Measurements from ENCODE around the gene DIP2C.
"Not testable (repeated sequence)": the region's sequence is repeated elsewhere in the genome, so short reads cannot be mapped to it uniquely, and the experiment has no call there.

DIP2C gene

DNA sequence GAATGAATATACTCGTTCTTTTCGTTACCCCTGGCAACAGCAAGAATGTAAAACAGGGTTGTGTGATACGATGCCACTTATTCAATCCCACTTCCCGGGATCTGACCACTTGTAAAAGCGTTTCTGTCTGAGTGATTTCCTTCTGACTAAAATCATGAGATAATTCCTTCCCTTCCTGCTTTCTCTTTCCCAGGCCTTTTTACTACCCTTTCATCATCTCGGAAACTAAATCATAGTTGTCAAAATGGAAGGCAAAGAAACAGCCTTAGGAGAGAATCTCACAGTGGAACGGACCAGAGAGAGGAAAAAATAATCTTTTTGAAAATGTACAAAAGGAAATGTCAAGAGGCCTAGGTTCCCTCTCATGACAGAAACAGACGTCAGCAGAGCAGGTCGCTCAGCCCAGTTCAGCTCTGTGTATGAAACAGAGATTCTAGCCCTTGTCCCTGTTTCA, 29.8 kb downstream of the DIP2C start:
- no peak for DNase-seq

DNA sequence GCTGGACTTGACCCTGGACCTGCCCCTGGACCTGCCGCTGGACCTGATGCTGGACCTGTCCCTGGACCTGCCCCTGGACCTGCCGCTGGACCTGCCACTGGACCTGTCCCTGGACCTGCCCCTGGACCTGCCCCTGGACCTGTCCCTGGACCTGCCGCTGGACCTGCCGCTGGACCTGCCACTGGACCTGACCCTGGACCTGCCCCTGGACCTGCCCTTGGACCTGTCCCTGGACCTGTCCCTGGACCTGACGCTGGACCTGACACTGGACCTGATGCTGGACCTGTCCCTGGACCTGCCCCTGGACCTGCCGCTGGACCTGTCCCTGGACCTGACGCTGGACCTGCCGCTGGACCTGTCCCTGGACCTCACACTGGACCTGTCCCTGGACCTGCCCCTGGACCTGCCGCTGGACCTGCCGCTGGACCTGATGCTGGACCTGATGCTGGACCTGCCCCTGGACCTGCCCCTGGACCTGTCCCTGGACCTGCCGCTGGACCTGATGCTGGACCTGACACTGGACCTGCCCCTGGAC, 31.6 kb downstream of the DIP2C start:
- not testable (repeated sequence) for DNase-seq

DNA sequence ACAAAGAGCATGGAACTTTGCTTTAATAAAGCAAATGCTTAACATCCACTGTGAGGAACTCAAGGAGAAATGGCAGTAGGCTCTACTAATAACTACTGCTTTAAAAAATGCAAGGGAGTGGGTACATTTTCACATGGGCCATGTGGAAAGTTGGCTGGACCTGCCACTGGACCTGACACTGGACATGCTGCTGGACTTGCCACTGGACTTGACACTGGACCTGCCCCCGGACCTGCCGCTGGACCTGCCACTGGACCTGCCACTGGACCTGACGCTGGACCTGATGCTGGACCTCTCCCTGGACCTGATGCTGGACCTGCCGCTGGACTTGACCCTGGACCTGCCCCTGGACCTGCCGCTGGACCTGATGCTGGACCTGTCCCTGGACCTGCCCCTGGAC, 32.6 kb downstream of the DIP2C start:
- no peak for DNase-seq

DNA sequence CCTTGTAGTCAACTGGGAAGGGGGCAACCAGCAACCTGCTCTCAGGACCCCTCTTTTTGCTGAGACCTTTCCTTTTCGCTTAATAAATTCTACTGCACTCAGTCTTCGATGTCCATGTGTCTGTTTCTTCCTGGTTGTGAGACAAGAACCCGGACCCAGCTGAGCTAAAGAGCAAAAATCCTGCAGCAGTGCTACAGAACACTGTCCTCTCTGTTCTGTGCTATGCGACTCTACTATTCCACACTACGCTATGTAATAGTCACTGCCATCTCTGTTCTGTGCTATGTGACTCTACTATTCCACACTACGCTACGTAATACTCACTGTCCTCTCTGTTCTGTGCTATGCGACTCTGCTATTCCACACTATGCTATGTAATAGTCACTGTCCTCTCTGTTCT, 34.3 kb downstream of the DIP2C start:
- no peak for DNase-seq

DNA sequence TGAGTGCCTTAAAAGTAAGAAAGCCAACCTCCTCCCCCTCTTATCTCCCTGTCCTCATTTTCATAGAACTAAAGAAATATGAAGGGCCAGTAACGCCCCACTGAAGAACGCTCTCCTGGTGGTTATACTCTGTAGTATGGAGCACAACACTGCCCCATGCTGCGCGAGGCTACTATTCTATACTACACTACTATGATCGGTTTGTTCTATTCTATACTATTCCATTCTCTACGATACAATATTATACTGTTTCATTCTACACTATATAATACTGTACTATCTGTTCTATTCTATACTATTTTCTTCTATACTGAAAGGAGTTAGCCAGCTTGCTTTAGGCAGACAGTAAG, 34.8 kb downstream of the DIP2C start:
- no peak for DNase-seq

DNA sequence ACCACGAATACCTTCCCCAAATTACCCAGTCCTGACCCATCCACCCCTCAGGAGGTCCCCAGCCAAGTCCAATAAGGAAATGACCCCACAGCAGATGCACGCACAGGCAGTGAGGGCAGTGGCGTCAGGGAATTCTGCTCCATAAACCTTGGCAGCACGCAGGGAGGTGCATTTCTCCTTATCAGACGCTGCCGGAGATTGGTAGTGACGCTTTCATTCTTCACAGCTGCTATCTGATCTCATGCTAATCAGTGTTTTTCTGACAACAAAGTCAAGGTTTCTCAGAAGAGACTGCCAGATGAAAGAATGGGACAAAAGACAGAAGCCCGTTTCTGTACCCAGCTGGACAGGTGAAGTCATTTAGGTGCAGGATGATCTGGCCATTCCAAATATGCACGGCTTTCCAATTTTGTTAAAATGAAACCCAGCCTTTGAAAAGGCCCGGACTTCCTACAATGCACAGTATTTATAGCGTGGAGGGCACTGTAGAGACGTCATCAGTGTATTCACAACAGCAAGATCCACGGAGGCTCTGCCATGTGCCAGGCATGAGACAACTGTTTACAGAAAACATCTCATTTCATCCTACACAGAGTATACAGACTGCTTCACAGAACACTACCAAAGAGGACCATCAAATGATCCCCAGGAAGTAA, 35.3 kb downstream of the DIP2C start:
- no peak for DNase-seq

DNA sequence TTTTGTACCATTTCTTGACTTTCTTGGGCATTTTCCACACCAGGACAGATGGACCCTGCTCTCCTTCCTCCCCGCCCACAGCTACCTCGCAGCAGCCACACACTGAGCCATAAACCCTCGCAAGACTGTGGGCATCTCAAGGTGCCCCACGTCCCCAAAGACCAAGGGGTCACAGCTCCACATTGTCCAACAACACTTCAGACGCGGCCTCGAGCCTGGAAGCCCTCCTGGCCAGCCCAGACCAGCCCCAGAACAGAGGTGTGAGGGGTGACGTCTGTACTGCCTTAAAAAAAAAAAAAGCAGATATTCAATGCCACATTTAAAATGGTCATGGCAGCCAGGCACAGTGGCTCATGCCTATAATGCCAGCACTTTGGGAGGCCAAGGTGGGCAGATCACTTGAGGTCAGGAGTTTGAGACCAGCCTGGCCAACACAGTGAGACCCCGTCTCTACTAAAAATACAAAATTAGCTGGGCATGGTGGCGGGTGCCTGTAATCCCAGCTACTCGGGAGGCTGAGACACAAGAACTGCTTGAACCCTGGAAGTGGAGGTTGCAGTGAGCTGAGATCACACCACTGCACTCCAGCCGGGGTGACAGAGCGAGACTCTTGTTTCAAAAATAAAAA, 36.5 kb downstream of the DIP2C start:
- not testable (repeated sequence) for DNase-seq

DNA sequence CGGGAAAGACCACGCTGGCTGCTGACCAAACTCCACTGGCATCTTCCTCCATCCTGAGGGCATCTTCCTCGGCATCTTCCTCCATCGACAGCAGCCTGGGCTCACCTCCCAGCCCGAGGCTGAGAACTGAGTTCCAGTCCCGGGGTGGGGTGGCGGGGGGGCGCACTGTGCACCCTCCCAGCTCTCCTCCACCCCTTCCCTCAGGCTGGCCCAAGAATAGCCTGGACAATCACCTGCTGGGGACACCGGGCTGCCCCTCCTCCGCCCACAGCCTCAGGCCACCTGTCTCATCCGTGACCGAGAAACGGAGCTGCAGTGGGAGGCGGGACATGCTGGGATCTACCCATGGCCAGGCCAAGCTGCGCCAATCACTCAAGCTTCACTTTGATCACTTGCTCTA, 37.2 kb downstream of the DIP2C start:
- no peak for DNase-seq

DNA sequence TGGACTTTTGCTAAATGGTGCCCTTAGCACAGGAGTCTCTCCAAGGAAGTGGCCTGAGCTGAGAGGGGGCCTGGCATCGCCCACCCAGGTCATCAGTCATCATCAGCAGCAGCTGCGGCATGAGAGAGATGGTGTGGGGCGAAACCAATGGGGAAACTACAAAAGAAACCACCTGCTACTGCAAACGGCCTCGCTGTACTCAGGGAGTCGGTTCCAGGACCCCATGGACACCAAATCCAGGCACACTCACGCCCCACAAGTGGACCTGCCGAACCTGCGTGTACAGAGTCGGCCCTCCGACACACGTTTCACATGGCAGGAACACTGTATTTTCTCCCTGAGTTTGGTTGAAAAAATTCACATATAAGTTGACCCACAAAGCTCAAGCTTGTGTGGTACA, 37.8 kb downstream of the DIP2C start:
- no peak for DNase-seq

DNA sequence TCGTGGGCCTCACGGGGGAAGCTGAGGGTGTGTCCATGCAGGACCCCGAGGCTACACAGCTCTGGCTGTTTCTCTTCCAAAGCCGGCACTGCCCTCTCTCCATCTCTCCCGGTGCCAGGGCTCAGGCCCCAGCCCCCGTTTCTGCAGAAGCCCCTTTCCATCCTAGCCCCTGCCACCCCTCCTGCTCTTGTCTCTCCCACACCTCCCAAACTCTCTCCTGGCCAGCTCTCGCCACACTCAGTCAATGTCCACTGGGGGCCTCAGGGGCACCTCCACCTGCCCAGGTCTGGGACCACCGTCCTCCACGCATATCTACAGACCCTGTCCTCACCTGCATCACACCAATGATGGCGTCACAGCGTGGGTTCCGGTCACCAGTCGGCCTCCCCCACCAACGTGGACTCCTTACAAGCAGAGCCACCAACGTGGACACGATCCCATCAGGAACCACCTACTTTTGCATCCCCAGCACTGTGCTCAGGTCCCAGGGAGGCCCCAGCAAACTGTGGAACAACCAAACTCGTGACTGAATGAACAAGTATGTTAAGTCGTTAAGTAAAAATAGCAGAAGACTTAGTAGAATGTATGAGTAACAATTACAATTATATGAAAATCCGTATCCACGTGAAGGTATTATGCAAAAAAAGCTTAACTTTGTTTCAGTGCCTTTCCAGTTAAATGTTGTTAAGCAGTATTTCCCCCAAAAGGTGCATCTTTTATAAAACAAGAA, 38.4 kb downstream of the DIP2C start:
- DNase-seq: no peak

DNA sequence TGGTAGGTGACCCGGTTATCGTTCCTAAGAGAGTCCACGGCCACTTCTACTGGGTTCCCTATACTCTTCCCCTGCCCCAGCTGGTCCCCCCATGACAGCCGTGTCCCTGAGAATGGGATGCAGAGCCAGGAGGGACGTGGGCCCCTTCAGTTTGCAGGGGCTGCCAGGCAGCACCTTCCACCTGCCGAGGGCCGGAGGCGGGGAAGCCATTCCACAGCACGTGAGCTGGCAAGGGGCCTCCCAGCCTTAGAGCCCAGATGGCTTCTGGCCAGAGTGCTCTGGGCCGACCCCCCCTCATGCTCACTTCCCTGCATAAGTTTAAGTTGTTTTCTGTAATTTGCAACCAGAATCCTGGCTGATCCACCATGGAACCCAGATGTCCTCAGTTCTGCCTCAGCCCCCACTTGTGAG, 39.0 kb downstream of the DIP2C start:
- no peak for DNase-seq

DNA sequence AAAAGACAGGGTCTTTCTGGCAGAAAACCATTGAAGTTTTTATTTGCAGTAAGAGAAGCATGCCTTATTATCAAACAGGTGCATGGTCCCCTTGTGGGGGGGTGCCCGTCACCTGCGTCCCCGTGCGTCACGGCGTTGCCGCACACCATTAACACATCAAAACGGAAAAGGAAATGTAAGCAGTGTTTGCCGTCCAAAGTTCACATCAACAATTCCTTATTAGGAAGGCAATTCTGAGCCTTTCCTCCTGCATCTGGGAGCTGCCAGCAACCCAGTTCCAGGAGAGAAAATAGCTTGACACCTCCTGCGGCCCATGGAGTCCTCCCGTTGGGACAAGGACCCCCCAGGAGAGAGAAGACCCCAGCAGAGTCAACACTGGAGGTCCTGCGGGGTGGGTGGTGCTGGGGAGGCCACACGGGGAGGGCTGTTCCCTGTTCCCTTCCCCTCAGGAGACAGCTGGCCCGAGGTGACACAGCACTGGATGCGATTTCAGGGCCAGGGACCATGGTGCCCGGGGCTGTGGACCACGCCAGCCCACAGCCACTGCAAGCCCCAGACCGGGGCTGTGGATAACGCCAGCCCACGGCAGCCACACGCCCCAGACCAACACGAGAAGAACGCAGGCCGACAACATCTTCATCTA, 39.5 kb downstream of the DIP2C start:
- DNase-seq: no peak

DNA sequence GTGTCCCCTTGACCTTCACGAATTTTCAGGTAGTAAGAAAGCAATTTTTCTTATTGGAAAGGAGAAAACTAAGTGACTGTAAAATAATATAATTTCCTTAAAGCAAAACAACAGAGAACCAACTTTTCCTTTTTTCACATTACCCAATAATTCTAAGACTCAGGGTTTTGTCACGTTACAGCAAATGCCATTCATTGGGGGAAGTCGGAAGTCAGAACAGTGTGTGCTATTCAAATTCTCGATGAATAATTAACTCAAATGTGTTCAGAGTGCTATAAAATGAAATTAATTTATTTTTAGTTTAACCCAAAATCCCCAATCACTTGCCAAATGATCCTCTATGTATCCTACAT, 40.0 kb downstream of the DIP2C start:
- no peak for DNase-seq

DNA sequence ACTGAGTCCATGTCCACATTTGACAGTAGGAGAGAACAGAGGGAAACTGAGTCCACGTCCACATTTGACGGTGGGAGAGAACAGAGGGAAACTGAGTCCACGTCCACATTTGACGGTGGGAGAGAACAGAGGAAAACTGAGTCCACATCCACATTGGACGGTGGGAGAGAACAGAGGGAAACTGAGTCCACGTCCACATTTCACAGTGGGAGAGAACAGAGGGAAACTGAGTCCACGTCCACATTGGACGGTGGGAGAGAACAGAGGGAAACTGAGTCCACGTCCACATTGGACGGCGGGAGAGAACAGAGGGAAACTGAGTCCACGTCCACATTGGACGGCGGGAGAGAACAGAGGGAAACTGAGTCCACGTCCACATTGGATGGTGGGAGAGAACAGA, 42.4 kb downstream of the DIP2C start:
- DNase-seq: not testable (repeated sequence)

DNA sequence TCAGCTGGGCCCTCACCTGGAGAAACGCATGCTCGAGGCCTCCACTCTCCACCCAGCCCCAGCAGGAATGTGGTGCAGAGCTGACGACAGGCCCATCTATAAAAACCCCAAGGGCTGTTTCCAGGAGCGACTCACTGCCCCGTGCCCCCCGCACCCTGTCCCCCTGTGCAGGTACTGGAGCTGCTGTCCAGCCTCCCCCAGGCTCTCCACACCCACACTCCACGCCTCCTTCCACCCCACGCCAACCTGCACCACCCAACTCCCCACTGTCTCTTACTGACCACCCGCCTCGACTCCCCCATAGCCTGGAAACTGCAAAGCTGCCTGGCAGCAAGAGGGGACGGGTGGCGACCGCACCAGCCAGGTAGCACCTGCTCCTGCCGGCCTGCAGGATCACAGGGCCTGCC, 43.3 kb downstream of the DIP2C start:
- DNase-seq: no peak

DNA sequence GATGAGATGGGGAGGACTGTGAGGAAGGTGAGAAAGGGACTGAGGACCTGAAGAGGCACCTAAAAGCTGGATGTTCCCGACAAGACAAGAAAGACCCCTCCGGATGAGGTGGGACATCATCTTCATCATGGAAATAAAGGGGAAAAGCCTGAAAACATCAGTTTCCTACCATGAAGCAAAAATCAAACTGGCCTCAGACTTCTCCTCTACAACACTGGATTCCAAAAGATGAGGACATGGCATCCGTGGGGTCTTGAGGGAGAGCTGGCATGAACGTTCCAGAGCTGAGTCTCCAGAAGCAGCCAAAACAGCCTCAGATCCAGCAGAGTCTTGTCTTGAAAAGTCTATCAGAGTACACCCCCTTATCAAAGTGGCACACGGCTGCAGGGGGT, 44.5 kb downstream of the DIP2C start:
- no peak for DNase-seq

DNA sequence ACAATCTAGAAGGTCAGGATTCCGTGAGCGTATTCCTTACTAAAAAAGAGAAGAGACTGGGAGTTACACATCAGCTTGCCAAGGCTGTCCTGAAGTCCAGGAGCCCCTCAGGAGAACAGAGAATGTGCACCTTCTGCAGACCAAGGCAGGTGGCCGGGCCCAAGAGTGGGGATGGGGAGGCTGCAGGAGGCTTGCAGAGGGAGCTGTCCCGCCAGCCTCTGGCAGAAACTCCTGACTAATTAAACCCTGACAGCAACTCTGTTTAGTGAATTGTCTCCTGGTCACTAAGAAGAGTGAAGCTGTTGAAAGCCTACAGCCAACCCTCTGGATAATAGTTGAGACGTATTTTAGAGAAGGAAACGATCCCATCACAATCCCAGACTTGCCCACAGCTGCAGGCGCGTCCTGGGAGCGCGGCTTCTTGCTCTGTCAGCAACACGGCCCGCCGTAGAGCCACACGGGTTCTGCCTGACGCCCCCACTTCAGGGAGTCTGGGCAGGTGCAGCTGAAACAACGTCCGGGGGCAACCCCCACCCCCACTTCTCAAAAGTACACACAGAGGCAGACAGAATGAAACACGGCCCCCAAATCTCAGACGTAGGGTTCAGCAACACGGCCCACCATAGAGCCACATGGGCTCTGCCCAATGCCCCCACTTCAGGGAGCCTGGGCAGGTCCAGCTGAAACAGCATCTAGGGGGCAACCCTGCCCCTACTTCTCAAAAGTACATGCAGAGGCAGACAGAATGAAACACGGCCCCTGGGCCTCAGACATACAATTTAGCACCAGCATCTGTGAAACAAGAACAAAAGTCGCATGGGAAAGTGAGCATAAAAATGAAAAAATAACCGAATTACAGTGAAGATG, 45.2 kb downstream of the DIP2C start:
- DNase-seq: no peak

DNA sequence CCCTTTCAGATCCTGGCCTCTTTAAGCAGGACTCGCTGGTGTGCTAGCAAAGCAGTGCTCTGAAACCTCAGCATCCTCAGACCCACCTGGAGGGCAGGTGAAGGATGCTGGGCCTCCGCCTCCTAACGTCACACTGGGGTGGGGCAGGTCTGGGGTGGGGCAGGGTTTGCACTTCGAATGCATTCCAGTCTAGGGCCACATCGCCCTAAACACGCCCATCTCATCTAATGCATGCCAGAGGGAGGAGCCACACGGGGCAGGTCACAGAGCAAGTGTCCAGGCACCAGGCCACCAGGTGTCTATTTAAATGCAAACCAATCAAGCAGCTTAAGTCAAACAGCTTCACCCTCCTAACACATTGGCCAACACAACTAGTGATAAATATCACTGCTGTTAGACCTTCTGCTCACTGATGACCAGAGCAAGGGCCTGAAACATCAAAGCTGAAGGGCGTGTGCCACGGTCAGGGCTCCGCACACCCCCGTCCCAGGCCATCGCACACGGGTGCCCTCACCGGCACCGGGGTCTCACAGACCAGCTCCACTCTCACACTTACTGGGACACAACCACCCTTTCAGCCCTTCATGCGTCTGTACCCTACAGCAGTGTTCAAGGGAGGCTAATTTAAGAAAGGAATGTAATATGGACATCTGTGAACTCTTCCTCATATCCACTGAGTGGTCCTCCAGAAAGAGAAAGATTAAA, 47.1 kb downstream of the DIP2C start:
- no peak for DNase-seq

DNA sequence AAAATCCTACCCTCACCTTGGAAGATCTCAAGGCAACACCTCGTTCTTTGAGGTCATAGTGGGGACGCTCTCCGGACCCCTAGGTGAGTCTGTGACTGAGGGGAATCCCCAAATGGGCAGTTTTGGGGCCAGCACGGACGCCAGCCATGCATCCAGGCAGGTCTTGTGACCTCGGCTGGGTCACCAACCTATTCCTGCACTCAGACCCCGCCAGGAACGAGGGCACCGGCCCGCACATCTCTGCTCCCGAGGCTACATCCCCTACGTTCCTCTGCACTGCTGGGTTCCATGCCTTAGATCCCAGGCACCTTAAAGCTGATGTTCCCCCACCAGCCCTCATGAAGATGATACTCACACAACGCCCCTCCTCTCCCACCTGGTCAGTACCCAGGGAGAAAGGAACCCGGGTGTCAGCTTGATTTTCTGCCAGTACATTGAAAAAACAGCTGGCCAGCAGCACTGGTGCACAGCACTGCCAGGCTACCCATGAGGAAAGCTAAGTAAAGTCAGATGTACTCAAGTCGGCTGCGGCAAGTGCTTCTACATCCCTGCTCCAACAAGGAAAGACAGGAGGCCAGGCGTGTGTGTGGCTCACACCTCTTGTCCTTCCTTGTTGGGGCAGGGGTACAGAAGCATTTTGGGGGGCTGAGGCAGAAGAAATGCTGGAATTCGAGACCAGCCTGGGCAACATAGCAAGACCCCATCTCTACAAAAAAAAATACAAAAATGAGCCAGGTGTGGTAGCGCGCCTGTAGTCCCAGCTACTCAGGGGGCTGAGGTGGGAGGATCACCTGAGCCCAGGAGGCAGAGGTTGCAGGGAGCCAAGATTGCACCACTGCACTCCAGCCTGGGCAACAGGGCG, 48.1 kb downstream of the DIP2C start:
- no peak for DNase-seq

DNA sequence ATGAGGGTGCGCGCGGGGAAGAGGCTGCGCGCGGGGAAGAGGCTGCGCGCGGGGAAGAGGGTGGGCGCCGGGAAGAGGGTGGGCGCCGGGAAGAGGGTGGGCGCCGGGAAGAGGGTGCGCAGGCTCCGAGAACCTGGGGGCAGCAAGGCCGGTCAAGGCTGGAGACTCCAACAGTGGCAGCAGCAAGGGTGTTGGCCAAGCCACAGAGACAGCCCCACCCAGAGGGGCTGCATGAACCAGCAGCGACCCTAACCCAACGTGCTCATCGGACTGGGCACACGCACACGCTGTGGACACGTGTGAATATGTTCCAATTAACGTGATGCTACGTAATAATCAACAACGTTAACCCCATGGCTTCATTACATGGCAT, 48.8 kb downstream of the DIP2C start:
- DNase-seq: no peak
